Stimulated activated CD4-positive, alpha-beta T cell treated with anti-CD3 and anti-CD28 coated beads, Interleukin-15, amount 100 ng/mL, for 24 hours (primary cell): Measurements from ENCODE around the gene ERFE.
A peak's percentile ranks its signal among the peaks of the same experiment; 100 is the strongest.

Experiments
- DNase-seq: peaks from one replicate; pipeline ENCODE4 v3.0.0-alpha.2; 2020

ERFE gene

GRCh38 chr2:238126775-238127164 lies 32.0 kb upstream of the ERFE start:
- no peak for DNase-seq

DNA sequence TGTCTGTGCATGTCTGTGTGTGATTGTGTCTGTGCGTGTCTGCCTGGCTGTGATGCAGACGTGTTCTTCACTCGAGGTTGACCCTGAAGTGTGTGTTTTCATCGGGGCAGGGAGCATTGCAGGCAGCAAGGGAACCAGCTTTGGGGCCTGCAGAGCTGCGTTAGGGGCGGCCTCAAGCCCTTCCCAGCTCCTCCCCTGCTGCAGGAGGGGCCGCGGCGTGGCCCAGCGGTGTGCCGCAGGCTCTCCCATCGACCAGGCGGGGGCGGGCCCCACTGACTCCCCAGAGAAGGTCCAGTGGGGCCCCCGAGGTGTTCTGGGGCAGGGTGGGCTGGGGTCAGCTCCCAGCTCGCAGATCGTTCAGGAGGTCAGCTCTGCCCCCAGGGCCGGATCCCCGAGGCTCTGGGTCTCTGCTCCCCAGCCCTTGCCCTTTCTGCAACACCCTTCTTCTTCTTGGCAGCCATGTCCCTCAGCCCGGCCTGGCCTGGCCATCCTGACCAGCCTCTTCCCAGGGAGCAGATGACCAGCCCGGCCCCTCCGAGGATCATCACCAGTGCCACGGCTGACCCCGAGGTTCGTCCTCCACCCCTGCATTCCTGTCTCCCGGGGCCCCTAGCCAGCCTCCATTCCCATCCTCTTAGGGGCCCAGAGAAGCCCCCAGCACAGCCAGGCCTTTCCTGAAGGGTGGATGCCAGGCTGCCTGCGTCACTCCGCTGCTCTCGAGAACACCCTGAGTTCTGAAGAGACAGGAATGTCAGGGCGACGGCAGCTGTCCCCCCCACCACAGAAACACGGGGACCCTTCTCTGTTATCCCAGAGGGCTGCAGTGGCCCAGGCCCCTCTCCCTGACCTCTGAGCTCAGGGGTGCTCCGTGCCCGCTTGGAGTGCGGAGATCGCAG lies 31.4 kb upstream of the ERFE start:
- peak; percentile 24 for DNase-seq

- DNase-seq: no peak
Measured at GRCh38 chr2:238128061-238128440, 30.7 kb upstream of the ERFE start.

DNA sequence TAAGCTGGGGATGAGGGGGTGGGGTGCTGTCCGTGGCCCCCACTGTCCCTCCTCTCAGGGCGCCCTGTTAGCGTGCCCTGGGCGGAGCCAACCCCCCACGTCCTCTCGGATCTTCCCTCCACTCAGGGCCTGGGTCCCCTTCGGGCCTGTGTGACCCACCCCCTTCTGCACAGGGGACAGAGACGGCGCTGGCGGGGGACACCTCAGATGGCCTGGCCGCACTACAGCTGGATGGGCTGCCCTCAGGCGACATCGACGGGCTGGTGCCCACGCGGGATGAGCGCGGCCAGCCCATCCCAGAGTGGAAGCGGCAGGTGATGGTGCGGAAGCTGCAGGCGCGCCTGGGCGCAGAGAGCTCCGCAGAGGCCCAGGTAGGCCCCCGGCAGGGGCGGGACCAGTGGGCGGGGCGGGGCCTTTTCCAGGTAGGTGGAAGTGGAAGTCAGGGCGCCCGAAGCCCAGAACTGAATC lies 30.2 kb upstream of the ERFE start:
- no peak for DNase-seq

- no peak for DNase-seq
Measured at GRCh38 chr2:238129166-238130010, 29.4 kb upstream of the ERFE start.

DNA sequence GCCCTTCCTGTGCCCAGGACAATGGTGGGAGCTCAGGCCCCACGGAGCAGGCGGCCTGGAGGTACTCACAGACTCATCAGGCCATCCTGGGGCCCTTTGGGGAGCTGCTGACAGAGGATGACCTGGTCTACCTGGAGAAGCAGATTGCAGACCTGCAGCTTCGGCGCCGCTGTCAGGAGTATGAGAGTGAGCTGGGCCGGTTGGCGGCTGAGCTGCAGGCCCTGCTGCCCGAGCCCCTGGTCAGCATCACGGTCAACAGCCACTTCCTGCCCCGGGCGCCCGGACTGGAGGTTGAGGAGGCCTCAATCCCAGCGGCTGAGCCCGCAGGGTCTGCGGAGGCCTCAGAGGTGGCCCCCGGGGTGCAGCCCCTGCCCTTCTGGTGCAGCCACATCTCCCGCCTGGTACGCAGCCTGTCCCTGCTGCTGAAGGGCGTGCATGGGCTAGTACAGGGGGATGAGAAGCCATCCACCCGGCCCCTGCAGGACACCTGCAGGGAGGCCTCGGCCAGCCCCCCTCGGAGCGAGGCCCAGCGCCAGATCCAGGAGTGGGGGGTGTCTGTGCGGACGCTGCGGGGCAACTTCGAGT lies 28.6 kb upstream of the ERFE start:
- no peak for DNase-seq

GRCh38 chr2:238130696-238131628 lies 27.8 kb upstream of the ERFE start:
- no peak for DNase-seq

GRCh38 chr2:238131761-238132462 lies 26.9 kb upstream of the ERFE start:
- no peak for DNase-seq

DNA sequence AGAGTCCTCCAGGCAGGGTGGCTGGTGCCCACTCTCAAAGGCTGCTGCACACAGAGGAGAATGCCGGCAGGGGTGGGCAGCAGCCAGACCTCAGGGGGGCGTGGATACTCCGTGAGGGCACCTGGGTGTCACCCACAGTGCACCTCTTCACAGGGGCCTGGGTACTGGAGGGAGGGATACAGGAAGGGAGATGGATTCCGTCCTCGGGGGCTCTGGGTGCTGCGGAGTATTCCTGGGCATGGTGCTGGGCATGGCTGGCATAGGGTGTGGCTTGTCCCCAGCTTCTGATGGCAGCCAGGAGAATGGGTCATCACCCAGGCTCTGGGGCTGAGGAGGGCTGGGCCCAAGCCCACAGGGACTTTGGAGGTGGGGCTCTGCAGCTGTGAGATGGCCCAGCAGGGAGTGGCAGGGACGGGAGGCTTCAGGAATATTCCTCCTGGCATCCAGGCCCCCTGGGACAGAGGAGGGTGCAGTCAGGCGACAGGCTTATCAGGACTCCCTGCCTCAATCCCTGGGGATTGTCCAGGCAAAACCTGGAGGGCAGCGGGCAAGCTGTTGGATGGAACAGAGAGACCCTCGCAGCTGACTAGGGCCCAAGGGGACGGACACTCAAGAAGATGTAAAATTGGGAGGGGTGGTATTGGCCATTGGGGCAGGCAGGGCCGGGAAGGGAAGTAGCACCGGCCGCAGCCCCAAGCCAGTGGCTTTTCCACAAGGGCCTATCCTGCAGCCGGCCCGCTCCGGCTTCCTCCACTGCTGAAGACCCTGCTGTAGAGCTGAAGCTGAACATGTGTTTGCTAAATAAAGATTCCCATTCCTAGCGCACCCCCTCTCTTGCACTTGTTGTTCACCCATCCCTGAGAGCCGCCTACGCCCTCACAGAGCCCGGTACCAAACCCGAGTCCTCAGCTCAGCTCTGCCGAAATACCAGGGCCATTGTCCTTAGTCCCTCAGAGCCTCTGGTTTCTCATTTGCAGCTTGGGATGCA lies 26.0 kb upstream of the ERFE start:
- DNase-seq: no peak

DNA sequence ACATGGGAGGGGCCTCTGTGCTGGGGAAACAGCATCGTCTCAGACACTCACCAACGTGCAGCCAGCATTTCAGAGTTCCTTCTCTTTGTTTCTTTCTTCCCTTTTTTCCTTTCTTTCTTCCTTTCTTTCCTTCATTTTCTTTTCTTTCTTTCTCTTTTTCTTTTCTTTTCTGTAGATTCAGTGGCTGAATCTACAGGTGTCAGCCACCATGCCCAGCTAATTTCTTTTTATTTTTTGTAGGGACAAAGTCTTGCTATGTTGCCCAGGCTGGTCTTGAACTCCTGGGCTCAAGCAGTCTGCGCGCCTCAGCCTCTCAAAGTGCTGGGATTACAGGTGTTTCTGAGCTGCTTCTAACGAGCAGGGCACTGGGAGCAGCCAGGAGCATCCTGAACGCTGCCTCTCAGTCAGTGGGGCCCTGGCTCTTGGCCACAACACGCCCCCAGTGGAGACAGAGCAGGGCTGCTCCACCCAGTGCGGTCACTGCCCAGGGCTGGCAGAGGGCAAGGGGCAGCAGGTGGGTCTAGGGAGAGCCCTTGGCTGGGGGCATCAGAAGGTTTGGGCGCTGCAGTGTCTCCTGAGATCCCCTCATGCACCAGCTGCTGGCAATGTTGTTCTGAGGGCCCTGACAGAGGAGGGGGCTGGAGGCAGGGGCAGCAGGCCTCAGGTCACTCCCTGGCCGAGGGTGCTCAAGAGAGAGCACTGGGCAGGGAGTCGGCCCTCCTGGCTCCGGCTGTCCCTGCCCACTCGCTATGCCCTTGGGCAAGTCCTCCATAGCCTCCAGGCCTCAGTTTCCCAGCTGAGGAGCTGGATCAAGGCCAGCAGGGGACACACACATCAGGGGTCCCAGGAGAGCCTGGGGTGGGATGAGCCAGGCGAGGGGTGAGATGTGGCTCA lies 25.0 kb upstream of the ERFE start:
- no peak for DNase-seq

GRCh38 chr2:238134393-238134785 lies 24.4 kb upstream of the ERFE start:
- no peak for DNase-seq

DNA sequence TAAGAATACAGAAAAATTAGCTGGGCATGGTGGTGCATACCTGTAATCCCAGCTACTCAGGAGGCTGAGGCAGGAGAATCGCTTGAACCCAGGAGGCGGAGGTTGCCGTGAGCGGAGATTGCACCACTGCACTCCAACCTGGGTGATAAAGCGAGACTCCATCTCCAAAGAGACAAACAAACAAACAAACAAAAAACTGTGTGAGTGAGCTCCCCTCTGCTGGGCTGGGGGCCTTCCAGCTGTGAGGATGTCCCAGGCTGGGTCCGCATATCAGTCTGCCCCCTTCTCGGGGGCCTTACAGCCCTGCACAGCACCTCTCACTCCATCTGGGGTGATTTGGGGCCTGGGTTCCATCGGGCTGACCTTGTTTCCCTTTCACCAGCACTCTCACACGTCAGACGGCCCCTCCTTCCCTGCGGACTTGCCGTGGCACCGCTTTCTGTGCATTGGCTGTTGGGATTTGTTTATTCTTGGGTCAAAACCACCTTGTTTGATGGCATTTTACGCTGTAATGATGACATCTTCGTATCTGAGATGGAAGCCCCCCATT lies 23.1 kb upstream of the ERFE start:
- DNase-seq: no peak

GRCh38 chr2:238136820-238137537 lies 21.8 kb upstream of the ERFE start:
- no peak for DNase-seq

DNA sequence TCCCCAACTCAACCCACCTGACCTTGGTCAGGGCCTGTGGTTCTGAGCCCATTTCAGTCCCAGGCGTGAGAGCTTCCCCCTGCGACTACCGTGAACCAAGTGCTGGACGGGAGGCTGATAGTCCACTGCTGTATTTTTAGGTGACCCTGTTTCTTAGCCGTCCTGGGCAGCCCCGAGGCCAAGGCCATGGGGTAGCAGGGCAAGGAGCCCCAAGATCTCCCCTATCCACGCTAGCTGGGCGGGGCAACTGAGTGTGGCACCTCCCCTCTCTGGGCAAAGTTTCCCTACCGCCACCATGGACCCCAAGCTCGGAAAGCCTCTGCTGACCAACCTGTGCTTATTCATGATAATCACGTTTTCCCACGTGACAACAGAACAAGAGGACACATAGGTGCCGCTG lies 20.9 kb upstream of the ERFE start:
- no peak for DNase-seq

DNA sequence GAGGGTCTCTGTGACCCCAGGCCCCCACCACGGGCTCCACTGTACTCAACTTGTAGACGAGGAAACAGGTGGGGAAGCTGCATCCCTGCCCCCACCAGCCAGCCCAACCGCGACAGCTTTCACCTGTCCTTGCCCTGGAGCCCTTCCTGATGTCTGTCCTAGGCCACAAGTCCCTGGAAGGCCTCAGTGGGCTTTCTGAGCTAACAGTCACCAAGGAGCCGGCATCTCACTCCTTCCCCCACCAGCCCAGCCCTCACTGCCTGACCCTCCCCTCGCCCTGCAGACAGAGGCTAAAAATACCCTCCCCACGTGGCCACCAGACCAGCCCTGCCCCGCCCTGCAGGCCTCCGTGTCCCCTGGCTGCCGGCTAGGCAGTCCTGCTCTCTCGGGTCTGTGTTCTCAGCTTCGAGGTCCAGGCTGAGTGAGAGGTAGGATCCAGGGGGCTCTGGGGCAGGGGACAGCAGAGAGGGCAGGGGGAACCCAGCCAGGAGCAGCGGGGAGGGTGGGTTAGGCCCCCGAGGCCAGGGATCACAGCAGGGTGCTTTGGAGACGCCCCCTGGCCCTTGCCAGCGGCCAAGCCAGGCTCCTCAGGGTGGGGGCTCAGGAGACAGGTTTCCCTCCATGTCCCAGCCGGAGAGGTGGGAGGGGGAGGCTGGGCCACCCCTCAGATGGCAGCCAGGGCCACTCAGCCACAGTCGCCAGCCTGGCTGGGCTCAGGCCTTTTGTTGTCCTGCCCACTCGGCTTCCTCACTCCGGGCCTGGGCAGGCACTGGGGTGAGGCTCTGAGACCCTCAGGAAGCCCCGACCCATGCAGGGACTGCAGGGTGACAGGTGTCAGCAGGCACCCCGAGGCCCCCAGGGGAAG lies 20.2 kb upstream of the ERFE start, which contains the start of gene KLHL30:
KLHL30 (plus strand) TSS at position 338 of the 865 bp plus-strand sequence. CDS start 2,087 bp downstream, outside the sequence.
- DNase-seq: no peak

- peak; percentile 60 for DNase-seq
Measured at GRCh38 chr2:238139196-238140039, 19.4 kb upstream of the ERFE start.
